A673 (cell line): ENCODE data around the gene DTL. TPM values are rescaled to one million over a fixed set of nuclear protein-coding genes. Genes with fewer than 3 reads are reported as not detected.
A peak's percentile ranks its signal among the peaks of the same experiment; 100 is the strongest.

Source experiments
- BruUV-seq: library from RNA; stranded (reverse); fragments of 400-500 nt; replicated peaks from 2 replicates; lab custom pipeline; 2021; lab: Mats Ljungman, UMichigan
- CTCF ChIA-PET: fragments of 300-600 bp; sonication (Branson Sonifier 250); formaldehyde crosslinking; loops from one replicate; lab custom pipeline; 2022; ENCODE audit warnings: antibody characterized with exemption; lab: Charles Lee
- POLR2A ChIA-PET: fragments of 300-600 bp; sonication (Branson Sonifier 250); formaldehyde crosslinking; loops from one replicate; lab custom pipeline; 2022; ENCODE audit warnings: antibody characterized with exemption; ENCODE audit not compliant: low non-redundant PET; lab: Charles Lee
- DNase-seq: peaks from one replicate; pipeline ENCODE4 v3.0.0-alpha.2; 2015; ENCODE audit warnings: low spot score
- H3K27ac ChIP-seq: fragments of 200-600 bp; sonication (generic); 2 replicates; pipeline ENCODE4 v1.5.1; 2016; ENCODE audit warnings: mixed run types, low read depth, mild to moderate bottlenecking, mixed read lengths, antibody characterized with exemption, low read length; ENCODE audit not compliant: poor library complexity, severe bottlenecking
- H3K27me3 ChIP-seq: fragments of 200-600 bp; sonication (generic); replicated peaks from 2 replicates; pipeline ENCODE4 v1.6.1; 2017; ENCODE audit warnings: mixed run types, low read depth, mild to moderate bottlenecking, mixed read lengths, antibody characterized with exemption, low read length; ENCODE audit not compliant: insufficient read depth, poor library complexity
- H3K36me3 ChIP-seq: fragments of 200-600 bp; sonication (generic); 2 replicates; pipeline ENCODE4 v1.6.1; 2016; ENCODE audit warnings: mixed run types, mild to moderate bottlenecking, mixed read lengths, antibody characterized with exemption, low read length; ENCODE audit not compliant: insufficient read depth, poor library complexity, severe bottlenecking
- H3K4me1 ChIP-seq: fragments of 200-600 bp; sonication (generic); 2 replicates; pipeline ENCODE4 v1.6.1; 2017; ENCODE audit warnings: mixed run types, mild to moderate bottlenecking, mixed read lengths, antibody characterized with exemption, low read length; ENCODE audit not compliant: insufficient read depth, poor library complexity, severe bottlenecking
- H3K4me3 ChIP-seq: fragments of 200-600 bp; sonication (generic); 2 replicates; pipeline ENCODE4 v1.5.1; 2016; ENCODE audit warnings: low read depth, mixed run types, mild to moderate bottlenecking, mixed read lengths, low read length; ENCODE audit not compliant: poor library complexity, severe bottlenecking
- H3K9me3 ChIP-seq: fragments of 200-600 bp; sonication (generic); 2 replicates; pipeline ENCODE4 v1.6.1; 2016; ENCODE audit warnings: mixed run types, low read depth, mild to moderate bottlenecking, mixed read lengths, antibody characterized with exemption, low read length; ENCODE audit not compliant: poor library complexity, severe bottlenecking
- CTCF ChIP-seq: fragments of 300-800, 200-600 bp; sonication (generic); conservative IDR thresholded peaks from 2 replicates; pipeline ENCODE4 v1.5.1; 2017; ENCODE audit warnings: low read depth, mild to moderate bottlenecking, antibody characterized with exemption, low read length, moderate library complexity, mixed read lengths
- EZH2 ChIP-seq: fragments of 200-600 bp; sonication (generic); IDR thresholded peaks from 2 replicates; pipeline ENCODE4 v1.6.1; 2017; ENCODE audit warnings: borderline replicate concordance, low read depth, mild to moderate bottlenecking, mixed read lengths, antibody characterized with exemption, low read length; ENCODE audit not compliant: poor library complexity, severe bottlenecking
- intact Hi-C: fragments of 100-400 bp; cut with micrococcal nuclease; formaldehyde crosslinking; loops from one replicate; pipeline ENCODE4 v1.10.0; 2022; ENCODE audit not compliant: unreplicated experiment
- total RNA-seq: library from RNA; stranded (reverse); gene quantifications from 2 replicates; pipeline ENCODE4 v1.2.3, GENCODE V29; 2021

The DTL gene
- total RNA-seq, 1 experiment from 2014 or later = 84.3 TPM

- peak; percentile 58 for DNase-seq
- no peak for TF ChIP-seq CTCF
- TF ChIP-seq EZH2 = no peak
- Histone ChIP-seq H3K9me3 (no peaks in the 10 kb centered on the region), H3K27ac (peak overlapping the region; percentile 53), H3K4me1 (peaks cover 23% of the 10 kb centered on the region), H3K36me3 (no peaks in the 10 kb centered on the region), H3K4me3 (no peak overlapping the region), H3K27me3 (no peaks in the 10 kb centered on the region)
- no TSS peak for BruUV-seq
- CTCF ChIA-PET = interaction anchor here (1.0 kb wide), 1 partner anchor 351 kb away, joined by 3 read pairs; no protein-coding TSS in a partner anchor
- POLR2A ChIA-PET = interaction anchor here (0.5 kb wide), 1 partner anchor 37 kb away, joined by 4 read pairs; no protein-coding TSS in a partner anchor
- intact Hi-C loops = loop anchor here (10.0 kb wide), 1 partner anchor 356 kb away; the partner anchor contains the start of gene NEK2
Observed at GRCh38 chr1:212030936-212031528, 4.5 kb upstream of the DTL start.

- no peaks in the 10 kb centered on the region for H3K9me3 ChIP-seq
- H3K27ac ChIP-seq = peak overlapping the region; percentile 91
- ChIA-PET POLR2A (no interaction called here), CTCF (interaction anchor here (2.7 kb wide), 1 partner anchor 354 kb away, joined by 12 read pairs; no protein-coding TSS in a partner anchor)
- H3K4me3 ChIP-seq = peak overlapping the region; percentile 75
- intact Hi-C loops = loop anchor here (10.0 kb wide), 1 partner anchor 360 kb away; the partner anchor contains the start of gene NEK2
- no peaks in the 10 kb centered on the region for H3K27me3 ChIP-seq
- peaks cover 32% of the 10 kb centered on the region for H3K4me1 ChIP-seq
- DNase-seq = no peak
- TF ChIP-seq EZH2 = no peak
- TF ChIP-seq CTCF = no peak
- BruUV-seq = no TSS peak
- H3K36me3 ChIP-seq = peaks cover 12% of the 10 kb centered on the region
Observed at GRCh38 chr1:212034516-212035122, 929 bp upstream of the DTL start.

- ChIA-PET POLR2A (interaction anchor here (0.6 kb wide), 2 partner anchors 8 to 824 kb away, joined by 3 read pairs; no protein-coding TSS in a partner anchor), CTCF (interaction anchor here (0.6 to 2.7 kb wide), 6 partner anchors 17 to 420 kb away, joined by 3 to 12 read pairs (median 4); no protein-coding TSS in a partner anchor)
- intact Hi-C loops = loop anchor here (10.0 kb wide), 1 partner anchor 361 kb away; the partner anchor contains the start of gene NEK2
- TF ChIP-seq EZH2 (no peak), CTCF (no peak)
- no peak for DNase-seq
- H3K36me3 ChIP-seq = peaks cover 14% of the 10 kb centered on the region
- H3K4me3 ChIP-seq = peak overlapping the region; percentile 75
- no peaks in the 10 kb centered on the region for H3K9me3 ChIP-seq
- BruUV-seq = TSS peak; percentile 49
- no peaks in the 10 kb centered on the region for H3K27me3 ChIP-seq
- peaks cover 26% of the 10 kb centered on the region for H3K4me1 ChIP-seq
- H3K27ac ChIP-seq = peak overlapping the region; percentile 91
Observed at GRCh38 chr1:212035835-212036605, 472 bp downstream of the DTL start.
